Heart right ventricle (tissue), 16 donors: ENCODE results near the gene KLHL1. TPM values are rescaled to one million over a fixed set of nuclear protein-coding genes. Genes with fewer than 3 reads are reported as not detected.

Experiments
- ATAC-seq, 8 donors: fragments of 200-7000 bp; cut with Tn5 transposase; one replicate each; pipeline ENCODE4 v1.9.1; 2020; ENCODE audit warnings: mild to moderate bottlenecking in 8 of 8, moderate library complexity in 8 of 8, moderate number of reproducible peaks in 1 of 8
- DNase-seq, 2 donors: peaks; one replicate each; pipeline ENCODE4 v3.0.0-alpha.2; 2020
- H3K27ac ChIP-seq, 10 donors: fragments of 200-600 bp; sonication (generic) in 2 of 10; one replicate each; pipeline versions ENCODE4 v1.5.0 to v1.8.0; 2020 to 2022; ENCODE audit warnings: mild to moderate bottlenecking in 3 of 10
- H3K27me3 ChIP-seq, 7 donors: fragments of 200-600 bp; one replicate each; pipeline ENCODE4 v1.8.0; 2021 to 2022; ENCODE audit warnings: mild to moderate bottlenecking in 2 of 7
- H3K36me3 ChIP-seq, 9 donors: fragments of 200-600 bp; sonication (generic) in 1 of 9; one replicate each; pipeline versions ENCODE4 v1.5.0 to v1.8.0; 2020 to 2022; ENCODE audit warnings: mild to moderate bottlenecking in 2 of 9
- H3K4me1 ChIP-seq, 9 donors: fragments of 200-600 bp; sonication (generic) in 1 of 9; one replicate each; pipeline versions ENCODE4 v1.5.0 to v1.8.0; 2020 to 2022; ENCODE audit warnings: mild to moderate bottlenecking in 4 of 9
- H3K4me3 ChIP-seq, 10 donors: fragments of 200-600 bp; sonication (generic) in 2 of 10; one replicate each; pipeline versions ENCODE4 v1.5.0 to v1.8.0; 2020 to 2022; ENCODE audit warnings: mild to moderate bottlenecking in 7 of 10, moderate library complexity in 2 of 10
- H3K9me3 ChIP-seq, 11 donors: fragments of 200-600 bp in 10 of 11; sonication (generic) in 2 of 11; one replicate each; pipeline versions ENCODE4 v1.5.0 to v1.8.0; 2013 to 2022; ENCODE audit warnings: mild to moderate bottlenecking in 2 of 11, control low read depth in 1 of 11, moderate library complexity in 1 of 11
- CTCF ChIP-seq, 9 donors: fragments of 200-600 bp; sonication (generic) in 2 of 9; IDR thresholded peaks; one replicate each; pipeline versions ENCODE4 v1.5.0 to v1.8.0; 2021 to 2022; ENCODE audit warnings: antibody characterized with exemption in 9 of 9, mild to moderate bottlenecking in 5 of 9, moderate library complexity in 1 of 9
- WGBS, 2 donors: extraction: QIAGEN DNeasy Blood & Tissue Kit; methylation state at CpG; one replicate each; pipeline ENCODE4 v1.1.7; 2013; ENCODE audit warnings: inconsistent platforms in 1 of 2; 5-methylcytosine and 5-hydroxymethylcytosine counted together
- intact Hi-C, 10 donors: fragments of 100-400 bp; cut with DNase I; formaldehyde crosslinking; loops; one replicate each; pipeline versions ENCODE4 v1.11.1 to v1.14.2; 2022
- polyA plus RNA-seq, 2 donors: library from polyadenylated mRNA; stranded (reverse); fragments of 200-250 nt; gene quantifications; one replicate each; pipeline ENCODE4 v1.2.3, GENCODE V29; 2013
- total RNA-seq, 10 donors: library from RNA; stranded (reverse); fragmentation: NEBNext Ultra II Directional in 3 of 10; extraction: Animal tissue kit (Norgen Biotek cat#: 25700) in 3 of 10; gene quantifications; one replicate each; pipeline versions ENCODE4 v1.2.1 to v1.2.4, GENCODE V29; 2021 to 2023
- donor health status: Arrhythmogenic right ventricular cardiomyopathy.
- donor health status: ischemic (EF 13 %, LVEDD 7.1; RV severe dilation, severe dysfunction).
- donor health status: healthy with polysubstance abuse.
- donor health status: DM: no; HTN: yes; CAD: no.
- donor health status: DM: no; HTN: no; CAD: no.
- donor health status: ischemic (EF 25% LVEDD 6.9; RV normal size, moderate dysfunction).
- donor health status: ischemic (EF 25% LVEDD 5.7; RV mildly dilated, moderate dysfunction).
- donor health status: healthy.
- donor health status: DM: yes; HTN: yes; CAD: no.
- donor health status: Ischemic cardiomyopathy.
- donor health status: ischemic (EF 35%, LVEDD 5.7; RV mildly dilated, moderate dysfunction).
- donor health status: nonischemic (EF 11% LVEDD 7.7; RV severe dilation, severe dysfunction).
- donor health status: DM: yes; HTN: yes; CAD: no.
- donor health status: PGD.
- donor health status: ischemic (EF 29% LVEDD 5.4; RV normal size, mild dysfunction).
- donor health status: nonischemic (EF 23%, LVEDD 6.1; RV moderate dilation, normal function).

The KLHL1 gene
- total and polyA plus RNA-seq, 12 donors, result 0.06 TPM; not detected in 11

GRCh38 chr13:69677343-69677742 lies 430.9 kb downstream of the KLHL1 start:
- no peaks in the 10 kb centered on the region for H3K4me1 ChIP-seq
- DNase-seq, result no peak
- ATAC-seq, result no peak
- H3K36me3 ChIP-seq, result no peaks in the 10 kb centered on the region
- no peak overlapping the region for H3K27ac ChIP-seq
- H3K4me3 ChIP-seq, result no peak overlapping the region
- H3K9me3 ChIP-seq, result peaks cover 0 to 36% (median 0%) of the 10 kb centered on the region in 11 donors
- no peaks in the 10 kb centered on the region for H3K27me3 ChIP-seq
- whole genome bisulfite sequencing, 2 donors, result 63 to 68% methylated on average over 3 of the region's 3 CpGs
- intact Hi-C loops, result loop anchor here in 1 of 10 donors (10.0 kb wide), 1 partner anchor 877 kb away; no protein-coding TSS in a partner anchor
- no peak for TF ChIP-seq CTCF (IDR thresholded peaks at IDR 0.05)

- H3K36me3 ChIP-seq, result no peaks in the 10 kb centered on the region
- no peak overlapping the region for H3K4me3 ChIP-seq
- intact Hi-C loops, result loop anchor here in 1 of 10 donors (10.0 kb wide), 1 partner anchor 879 kb away; no protein-coding TSS in a partner anchor
- ATAC-seq (no peak), DNase-seq (no peak)
- H3K4me1 ChIP-seq, result no peaks in the 10 kb centered on the region
- no peak overlapping the region for H3K27ac ChIP-seq
- H3K9me3 ChIP-seq, result peaks cover 0 to 46% (median 3%) of the 10 kb centered on the region in 11 donors
- no peaks in the 10 kb centered on the region for H3K27me3 ChIP-seq
- no peak for TF ChIP-seq CTCF (IDR thresholded peaks at IDR 0.05)
Measured at GRCh38 chr13:69676286-69676685, 432.0 kb downstream of the KLHL1 start.

GRCh38 chr13:69660155-69660554 lies 448.1 kb downstream of the KLHL1 start:
- no peaks in the 10 kb centered on the region for H3K4me1 ChIP-seq
- ATAC-seq (no peak), DNase-seq (no peak)
- no peaks in the 10 kb centered on the region for H3K36me3 ChIP-seq
- no peak overlapping the region for H3K27ac ChIP-seq
- intact Hi-C loops, result no loop called here
- no peak overlapping the region for H3K4me3 ChIP-seq
- H3K27me3 ChIP-seq, result no peaks in the 10 kb centered on the region
- H3K9me3 ChIP-seq, result peaks cover 0 to 77% (median 7%) of the 10 kb centered on the region in 11 donors
- TF ChIP-seq CTCF (IDR thresholded peaks at IDR 0.05), result no peak
- 66 to 83% methylated on average over 6 of the region's 6 CpGs for WGBS, 2 donors

GRCh38 chr13:69657676-69658075 lies 450.6 kb downstream of the KLHL1 start:
- no peaks in the 10 kb centered on the region for H3K4me1 ChIP-seq
- ATAC-seq (no peak), DNase-seq (no peak)
- no peak overlapping the region for H3K4me3 ChIP-seq
- H3K9me3 ChIP-seq, result peaks cover 0 to 76% (median 7%) of the 10 kb centered on the region in 11 donors
- no peaks in the 10 kb centered on the region for H3K36me3 ChIP-seq
- 61 to 87% methylated on average over 2 of the region's 2 CpGs for WGBS, 2 donors
- no peak overlapping the region for H3K27ac ChIP-seq
- intact Hi-C loops, result no loop called here
- no peaks in the 10 kb centered on the region for H3K27me3 ChIP-seq
- no peak for TF ChIP-seq CTCF (IDR thresholded peaks at IDR 0.05)
